Stimulated activated naive CD8-positive, alpha-beta T cell treated with anti-CD3 and anti-CD28 coated beads, Interleukin-15, Interleukin-2, amounts not matched to agents 100 ng/mL and 50 ng/mL, for 24 hours (primary cell): ENCODE results near the gene IPP.

Experiments
- H3K27ac Mint-ChIP-seq: one replicate; pipeline ENCODE4 v1.8.0; 2021; ENCODE audit warnings: mild to moderate bottlenecking, mixed read lengths
- H3K27me3 Mint-ChIP-seq: one replicate; pipeline ENCODE4 v1.8.0; 2021; ENCODE audit warnings: mixed read lengths
- H3K36me3 Mint-ChIP-seq: one replicate; pipeline ENCODE4 v1.8.0; 2021; ENCODE audit warnings: low read depth, mixed read lengths
- H3K4me1 Mint-ChIP-seq: one replicate; pipeline ENCODE4 v1.8.0; 2021; ENCODE audit warnings: low read depth, mixed read lengths
- H3K4me3 Mint-ChIP-seq: one replicate; pipeline ENCODE4 v1.8.0; 2021; ENCODE audit warnings: mild to moderate bottlenecking, mixed read lengths
- H3K9me3 Mint-ChIP-seq: one replicate; pipeline ENCODE4 v1.8.0; 2021; ENCODE audit warnings: mixed read lengths

Gene IPP

DNA sequence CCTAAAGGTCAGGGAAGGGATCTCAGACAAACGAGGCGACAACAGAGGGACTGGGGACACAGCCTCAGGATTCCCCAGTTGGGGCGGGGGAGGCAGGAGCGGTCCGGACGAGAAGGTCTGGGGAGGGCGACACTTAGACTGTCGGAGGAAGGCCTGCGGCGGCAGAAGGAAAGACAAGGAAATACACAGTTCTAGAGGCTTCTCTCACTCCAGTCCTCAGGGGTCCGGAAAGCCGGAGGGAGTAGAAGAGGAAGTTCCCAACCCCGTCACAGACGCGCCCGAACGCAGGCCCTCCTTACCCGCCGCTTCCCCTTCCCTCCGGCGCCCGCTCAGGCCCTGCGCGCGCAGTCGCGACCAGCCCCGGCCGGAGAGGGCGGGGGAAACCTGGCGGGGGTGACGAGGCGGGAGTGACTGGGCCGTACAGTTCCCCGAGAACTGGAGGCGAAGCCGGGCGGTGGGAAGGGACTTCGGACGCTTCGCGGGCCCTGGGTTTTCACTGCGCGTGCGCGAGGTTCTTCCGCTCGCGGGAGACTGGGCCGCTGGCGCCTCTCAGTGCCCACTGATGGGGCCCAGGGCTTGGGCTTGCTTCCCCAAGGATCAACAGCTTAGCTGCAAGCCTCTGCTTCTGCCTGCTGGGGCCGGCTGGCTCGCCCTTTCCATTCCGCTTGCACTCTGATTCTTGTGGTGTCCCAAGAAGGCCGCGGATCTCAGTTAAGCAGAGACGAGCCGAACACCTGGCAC, at the start of gene IPP:
Gene IPP, minus strand, starts transcription at position 356 of the 741 bp plus-strand sequence. CDS start 4,242 bp downstream, outside the sequence.
- peak within 1 kb of the TSS; percentile 100 for H3K27ac Mint-ChIP-seq
- H3K4me3 Mint-ChIP-seq = peak within 1 kb of the TSS; percentile 100
- no peaks in the 10 kb centered on the region for H3K27me3 Mint-ChIP-seq
- peaks cover 6% of the 10 kb centered on the region for H3K36me3 Mint-ChIP-seq
- H3K9me3 Mint-ChIP-seq = no peaks in the 10 kb centered on the region
- H3K4me1 Mint-ChIP-seq = peaks cover 31% of the 10 kb centered on the region

DNA sequence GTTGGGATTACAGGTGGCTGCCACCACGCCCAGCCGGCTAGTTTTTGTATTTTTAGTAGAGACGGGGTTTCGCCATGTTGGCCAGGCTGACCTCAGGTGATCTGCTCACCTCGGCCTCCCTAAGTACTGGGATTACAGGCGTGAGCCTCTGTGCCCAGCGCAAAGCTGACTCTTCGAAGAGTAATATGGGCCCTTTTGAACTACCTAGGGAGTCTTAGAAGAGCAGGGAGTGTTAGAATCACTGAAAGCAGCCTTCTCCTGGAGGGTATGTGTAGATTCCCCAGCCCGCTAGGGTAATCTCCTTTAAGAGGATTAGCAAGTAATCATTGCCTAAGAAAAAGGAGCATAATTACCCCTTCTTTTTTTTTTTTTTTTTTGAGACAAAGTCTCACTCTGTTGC, 46.5 kb upstream of the IPP start:
- Mint-ChIP-seq H3K9me3 (no peaks in the 10 kb centered on the region), H3K36me3 (no peaks in the 10 kb centered on the region), H3K4me3 (no peak overlapping the region), H3K27ac (no peak overlapping the region), H3K4me1 (peaks cover 1% of the 10 kb centered on the region), H3K27me3 (peaks cover 4% of the 10 kb centered on the region)

DNA sequence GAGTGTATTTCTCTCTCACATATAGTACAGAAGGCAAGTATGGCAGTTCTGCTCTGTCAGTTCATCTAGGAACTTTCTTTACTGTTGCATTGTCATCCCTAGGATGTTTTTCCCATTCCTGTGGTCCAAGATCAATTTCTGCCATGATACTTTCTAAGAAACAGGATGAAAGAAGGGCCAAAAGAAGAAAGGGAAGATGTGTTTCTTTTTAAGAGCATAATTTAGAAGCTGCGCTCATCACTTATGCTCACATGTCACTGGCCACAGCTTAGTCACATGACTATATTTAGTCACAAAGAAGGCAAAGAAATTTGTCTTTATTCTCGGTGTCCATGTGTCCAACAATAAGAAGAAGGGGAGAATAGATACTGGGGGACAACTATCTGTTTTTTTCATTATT, 45.9 kb upstream of the IPP start:
- H3K9me3 Mint-ChIP-seq = no peaks in the 10 kb centered on the region
- H3K27me3 Mint-ChIP-seq = peaks cover 4% of the 10 kb centered on the region
- no peak overlapping the region for H3K27ac Mint-ChIP-seq
- H3K36me3 Mint-ChIP-seq = no peaks in the 10 kb centered on the region
- H3K4me1 Mint-ChIP-seq = no peaks in the 10 kb centered on the region
- H3K4me3 Mint-ChIP-seq = no peak overlapping the region

DNA sequence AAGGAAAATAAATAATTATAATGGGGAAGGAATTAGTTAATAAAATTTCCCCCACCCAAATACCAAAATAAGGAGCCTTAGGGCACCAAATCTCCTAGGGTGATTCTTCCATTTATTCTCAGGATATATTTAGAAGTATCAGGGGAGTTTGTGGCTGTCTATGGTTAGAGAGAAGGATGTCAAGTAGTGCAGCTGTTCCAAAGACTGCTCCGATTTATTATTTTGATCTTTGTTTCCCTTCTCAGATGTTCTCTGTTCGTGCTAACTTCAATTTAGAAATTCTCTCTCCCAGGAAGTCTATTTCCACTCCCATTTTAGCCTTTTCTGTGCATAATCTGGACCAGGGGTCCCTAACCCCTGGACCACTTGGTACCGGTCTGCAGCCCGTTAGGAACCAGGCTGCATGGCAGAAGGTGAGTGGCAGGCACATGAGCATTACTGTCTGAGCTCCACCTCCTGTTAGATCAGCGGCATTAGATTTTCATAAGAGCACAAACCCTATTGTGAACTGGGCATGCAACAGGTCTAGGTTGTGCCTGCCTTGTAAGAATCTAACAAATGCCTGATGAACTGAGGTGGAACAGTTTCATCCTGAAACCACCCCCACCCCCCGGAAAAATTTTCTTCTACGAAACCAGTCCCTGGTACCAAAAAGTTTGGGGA, 43.6 kb upstream of the IPP start:
- Mint-ChIP-seq H3K36me3 (no peaks in the 10 kb centered on the region), H3K27me3 (peaks cover 4% of the 10 kb centered on the region), H3K4me3 (no peak overlapping the region), H3K27ac (no peak overlapping the region), H3K9me3 (no peaks in the 10 kb centered on the region), H3K4me1 (no peaks in the 10 kb centered on the region)

DNA sequence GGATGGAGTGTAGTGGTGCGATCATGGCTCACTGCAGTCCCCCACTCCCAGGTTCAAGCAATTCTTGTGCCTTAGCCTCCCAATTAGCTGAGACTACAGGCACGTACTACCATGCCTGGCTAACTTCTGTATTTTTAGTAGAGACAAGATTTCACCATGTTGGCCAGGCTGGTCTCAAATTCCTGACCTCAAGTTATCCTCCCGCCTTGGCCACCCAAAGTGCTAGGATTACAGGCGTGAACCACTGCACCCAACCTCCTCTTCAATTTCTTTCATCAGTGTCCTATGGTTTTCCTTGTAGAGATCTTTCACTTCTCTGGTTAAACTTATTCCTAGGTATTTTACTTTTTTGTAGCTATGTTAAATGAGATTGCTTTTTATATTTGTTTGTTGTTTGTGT, 42.3 kb upstream of the IPP start:
- Mint-ChIP-seq H3K4me3 (no peak overlapping the region), H3K9me3 (no peaks in the 10 kb centered on the region), H3K27ac (no peak overlapping the region), H3K27me3 (peaks cover 4% of the 10 kb centered on the region), H3K36me3 (no peaks in the 10 kb centered on the region), H3K4me1 (peaks cover 3% of the 10 kb centered on the region)

DNA sequence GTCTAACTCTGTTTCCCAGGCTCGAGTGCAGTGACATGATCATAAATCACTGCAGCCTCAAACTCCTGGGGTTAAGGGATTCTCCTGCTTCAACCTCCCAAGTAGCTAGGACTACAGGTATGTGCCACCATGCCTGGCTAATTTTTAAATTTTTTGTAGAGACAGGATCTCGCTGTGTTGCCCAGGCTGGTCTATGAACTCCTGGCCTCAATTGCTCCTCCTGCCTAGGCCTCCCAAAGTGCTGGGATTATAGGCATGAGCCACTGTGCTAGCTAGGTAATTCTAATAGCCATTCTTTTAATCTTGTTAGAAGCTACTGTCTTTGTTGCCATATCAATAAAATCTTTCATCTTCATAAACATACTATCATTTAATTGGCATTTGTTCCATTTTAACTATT, 39.1 kb upstream of the IPP start:
- peaks cover 13% of the 10 kb centered on the region for H3K27me3 Mint-ChIP-seq
- H3K4me3 Mint-ChIP-seq = no peak overlapping the region
- H3K27ac Mint-ChIP-seq = no peak overlapping the region
- no peaks in the 10 kb centered on the region for H3K36me3 Mint-ChIP-seq
- H3K4me1 Mint-ChIP-seq = peaks cover 19% of the 10 kb centered on the region
- no peaks in the 10 kb centered on the region for H3K9me3 Mint-ChIP-seq

DNA sequence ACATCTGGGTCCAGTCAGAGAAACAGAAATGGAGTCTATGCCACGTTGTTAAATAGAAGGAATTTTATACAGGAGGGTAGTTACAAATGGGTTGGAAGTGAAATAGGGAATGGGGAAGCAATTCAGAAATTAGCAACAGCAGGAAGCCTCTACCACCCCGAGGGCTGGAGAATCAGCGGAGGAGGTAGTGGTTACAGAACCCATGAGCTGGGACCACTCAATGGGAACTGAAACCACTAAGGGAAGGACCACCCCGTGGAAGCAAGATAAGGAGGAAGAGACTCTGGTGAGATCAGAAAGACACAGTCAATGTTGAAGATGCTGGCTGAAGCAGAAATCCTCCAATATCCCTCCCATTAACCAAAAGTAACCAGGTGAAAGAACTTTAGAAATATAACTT, 37.5 kb upstream of the IPP start:
- Mint-ChIP-seq H3K4me1 (peaks cover 19% of the 10 kb centered on the region), H3K27me3 (peaks cover 10% of the 10 kb centered on the region), H3K27ac (no peak overlapping the region), H3K9me3 (no peaks in the 10 kb centered on the region), H3K4me3 (no peak overlapping the region), H3K36me3 (no peaks in the 10 kb centered on the region)

DNA sequence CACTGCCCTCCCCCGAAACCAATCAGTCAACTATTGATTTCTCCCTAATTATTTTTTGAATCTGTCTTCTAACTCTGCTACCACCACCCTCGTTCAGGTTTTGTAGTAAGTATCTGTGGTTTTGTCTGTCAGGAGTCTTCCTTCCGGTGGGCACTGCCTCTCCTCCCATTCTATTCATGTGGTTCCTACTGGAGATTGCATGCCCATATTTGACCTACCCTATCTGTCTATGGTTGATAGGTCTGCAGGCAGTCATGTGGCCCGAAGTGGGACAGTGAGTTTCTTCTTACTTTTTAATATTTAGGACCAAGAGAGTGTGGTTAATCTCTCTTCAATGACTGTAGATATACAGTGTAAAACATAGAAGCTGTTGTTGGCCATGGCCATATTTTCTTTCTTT, 35.1 kb upstream of the IPP start:
- Mint-ChIP-seq H3K4me3 (peak overlapping the region; percentile 27), H3K27me3 (peaks cover 12% of the 10 kb centered on the region), H3K27ac (no peak overlapping the region), H3K36me3 (no peaks in the 10 kb centered on the region), H3K9me3 (no peaks in the 10 kb centered on the region), H3K4me1 (peaks cover 19% of the 10 kb centered on the region)

DNA sequence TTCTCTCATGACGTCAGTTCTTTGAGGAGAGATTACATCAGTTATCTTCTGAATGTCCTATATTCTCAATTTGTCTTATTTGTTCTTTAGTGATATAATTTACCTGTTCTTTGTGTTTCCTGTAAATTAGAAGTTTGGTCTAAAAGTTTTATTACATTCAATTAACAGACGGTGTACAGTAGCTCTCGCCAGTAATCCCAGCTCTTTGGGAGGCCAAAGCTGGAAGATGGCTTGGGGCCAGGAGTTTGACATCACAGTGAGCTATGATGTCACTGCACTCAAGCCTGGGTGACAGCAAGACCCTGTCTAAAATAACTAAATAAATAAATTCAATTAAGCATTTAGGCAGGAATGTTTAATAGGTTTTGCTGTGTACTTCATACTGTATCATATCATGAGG, 25.3 kb upstream of the IPP start:
- H3K27me3 Mint-ChIP-seq = no peaks in the 10 kb centered on the region

DNA sequence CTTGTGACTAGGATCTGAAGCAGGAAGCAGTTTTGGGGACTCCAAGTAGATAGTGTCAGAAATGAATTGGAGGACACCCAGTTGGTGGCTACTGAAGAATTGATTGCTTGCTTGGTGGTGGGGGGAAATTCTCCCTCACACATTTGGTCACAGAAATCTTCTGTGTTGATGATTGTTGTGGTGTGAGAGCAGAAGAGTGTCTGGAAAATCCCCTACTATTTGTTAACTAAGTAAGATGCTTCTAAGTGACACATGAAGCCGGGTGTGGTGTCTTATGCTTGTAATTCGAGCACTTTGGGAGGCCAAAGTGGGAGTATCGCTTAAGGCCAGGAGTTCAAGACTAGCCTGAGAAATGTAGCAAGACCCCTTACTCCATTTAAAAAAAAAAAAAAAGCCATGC, 22.5 kb upstream of the IPP start:
- H3K4me1 Mint-ChIP-seq = no peaks in the 10 kb centered on the region
- no peak overlapping the region for H3K4me3 Mint-ChIP-seq
- no peaks in the 10 kb centered on the region for H3K27me3 Mint-ChIP-seq
- no peak overlapping the region for H3K27ac Mint-ChIP-seq
- no peaks in the 10 kb centered on the region for H3K36me3 Mint-ChIP-seq
- no peaks in the 10 kb centered on the region for H3K9me3 Mint-ChIP-seq

More for the DNA sequence above, 25.3 kb upstream of the IPP start:
- H3K27ac Mint-ChIP-seq = no peak overlapping the region
- H3K9me3 Mint-ChIP-seq = no peaks in the 10 kb centered on the region
- no peaks in the 10 kb centered on the region for H3K36me3 Mint-ChIP-seq
- no peak overlapping the region for H3K4me3 Mint-ChIP-seq
- no peaks in the 10 kb centered on the region for H3K4me1 Mint-ChIP-seq

DNA sequence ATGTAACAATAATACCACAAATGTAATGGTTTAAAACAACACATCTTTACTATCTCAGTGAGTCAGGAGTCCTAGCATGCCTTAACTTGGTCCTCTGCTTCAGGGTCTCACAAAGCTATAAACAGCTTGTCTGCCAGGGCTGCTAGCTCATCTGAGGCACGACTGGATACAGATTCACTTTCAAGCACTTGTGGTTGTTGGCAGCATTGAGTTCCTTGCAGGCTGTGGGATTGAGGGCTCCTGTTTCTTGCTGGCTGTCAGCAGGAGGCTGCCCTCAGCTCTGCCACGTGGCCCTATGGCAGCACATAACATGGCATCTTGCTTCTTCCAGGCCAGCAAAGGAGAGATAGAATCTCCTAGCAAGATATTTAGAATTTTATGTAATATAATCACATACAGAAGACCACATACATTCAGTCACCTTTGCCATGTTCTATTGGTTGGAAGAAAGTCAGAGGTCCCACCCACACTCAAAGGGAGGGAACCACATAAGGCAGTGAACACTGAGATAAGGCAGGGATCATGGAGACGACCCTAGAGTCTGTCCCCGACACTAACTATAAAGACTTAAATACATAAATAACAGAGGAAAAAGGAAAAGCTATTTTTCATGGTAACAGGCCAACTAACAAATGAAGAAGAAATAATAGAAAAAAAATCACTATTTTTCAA, 18.9 kb upstream of the IPP start:
- H3K27ac Mint-ChIP-seq = no peak overlapping the region
- H3K27me3 Mint-ChIP-seq = no peaks in the 10 kb centered on the region
- H3K4me1 Mint-ChIP-seq = no peaks in the 10 kb centered on the region
- no peaks in the 10 kb centered on the region for H3K36me3 Mint-ChIP-seq
- H3K9me3 Mint-ChIP-seq = no peaks in the 10 kb centered on the region
- H3K4me3 Mint-ChIP-seq = no peak overlapping the region

DNA sequence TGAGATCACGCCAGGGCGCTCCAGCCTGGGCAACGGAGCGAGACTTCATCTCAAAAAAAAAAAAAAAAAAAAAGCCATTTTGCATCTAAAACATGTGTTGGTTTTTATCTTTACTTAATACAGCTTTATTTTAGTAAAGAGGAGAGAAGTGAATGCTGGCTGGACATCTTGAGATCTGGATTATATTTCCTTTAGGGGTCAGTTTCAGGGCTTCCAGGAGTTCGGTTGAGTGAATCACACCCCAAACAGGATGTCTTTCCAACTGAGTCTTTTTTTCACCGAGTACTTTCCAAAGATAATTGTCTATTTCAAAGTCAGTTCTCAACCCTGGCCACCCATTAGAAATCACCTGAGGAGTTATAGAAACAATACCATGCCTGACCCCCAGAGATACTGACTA, 16.6 kb upstream of the IPP start:
- H3K4me1 Mint-ChIP-seq = no peaks in the 10 kb centered on the region
- no peak overlapping the region for H3K4me3 Mint-ChIP-seq
- no peaks in the 10 kb centered on the region for H3K9me3 Mint-ChIP-seq
- H3K27ac Mint-ChIP-seq = no peak overlapping the region
- no peaks in the 10 kb centered on the region for H3K36me3 Mint-ChIP-seq
- H3K27me3 Mint-ChIP-seq = no peaks in the 10 kb centered on the region

DNA sequence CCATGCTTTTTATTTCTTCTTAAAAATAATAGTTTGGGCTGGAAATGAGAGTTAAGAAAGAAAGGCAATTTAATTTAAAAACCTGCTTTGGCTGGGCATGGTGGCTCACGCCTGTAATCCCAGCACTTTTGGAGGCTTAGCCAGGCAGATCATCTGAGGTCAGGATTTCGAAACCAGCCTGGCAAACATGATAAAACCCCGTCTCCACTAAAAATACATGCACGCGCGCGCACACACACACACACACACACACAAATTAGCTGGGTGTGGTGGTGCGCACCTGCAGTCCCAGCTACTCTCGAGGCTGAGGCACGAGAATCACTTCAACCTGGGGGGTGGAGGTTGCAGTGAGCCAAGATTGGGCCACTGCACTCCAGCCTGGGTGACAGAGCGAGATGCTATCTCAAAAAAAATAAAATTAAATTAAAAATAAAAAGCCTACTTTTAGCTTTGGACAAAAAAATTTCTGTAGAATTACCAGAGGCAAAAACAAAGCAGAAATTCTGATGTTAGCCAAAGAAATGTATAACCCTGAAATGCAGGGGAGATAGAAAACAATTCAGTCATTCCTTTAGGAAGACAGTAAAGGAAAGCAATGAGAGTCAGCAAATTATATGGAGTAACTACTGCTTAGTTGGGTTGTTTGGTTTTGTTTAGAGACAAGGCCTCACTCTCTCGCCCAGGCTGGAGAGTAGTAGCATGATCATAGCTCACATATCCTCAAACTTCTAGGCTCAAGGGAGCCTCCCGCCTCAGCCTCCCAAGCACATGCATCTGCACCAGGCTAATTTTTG, 15.7 kb upstream of the IPP start:
- Mint-ChIP-seq H3K27me3 (no peaks in the 10 kb centered on the region), H3K4me1 (no peaks in the 10 kb centered on the region), H3K36me3 (no peaks in the 10 kb centered on the region), H3K9me3 (no peaks in the 10 kb centered on the region), H3K27ac (no peak overlapping the region), H3K4me3 (no peak overlapping the region)

DNA sequence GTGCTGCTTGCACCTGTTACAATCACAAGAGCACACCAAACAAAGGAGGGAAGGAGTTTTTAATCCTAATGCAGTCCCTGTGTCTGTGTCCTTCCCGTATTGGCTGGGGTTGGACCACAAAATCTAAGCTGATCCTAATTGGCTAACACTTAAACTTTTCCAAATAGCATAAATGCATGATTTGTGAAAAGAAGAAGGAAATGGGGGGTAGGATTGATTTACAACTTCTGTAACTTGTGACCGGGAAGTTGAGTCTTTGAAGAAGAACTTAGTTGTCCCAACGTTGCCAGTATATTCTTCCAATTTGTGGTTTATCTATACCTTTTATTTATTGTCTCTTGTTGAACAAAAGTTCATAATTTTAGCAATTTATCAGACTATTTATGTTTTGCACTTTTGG, 11.8 kb upstream of the IPP start:
- no peaks in the 10 kb centered on the region for H3K9me3 Mint-ChIP-seq
- H3K27me3 Mint-ChIP-seq = no peaks in the 10 kb centered on the region
- no peaks in the 10 kb centered on the region for H3K4me1 Mint-ChIP-seq
- no peak overlapping the region for H3K4me3 Mint-ChIP-seq
- no peaks in the 10 kb centered on the region for H3K36me3 Mint-ChIP-seq
- no peak overlapping the region for H3K27ac Mint-ChIP-seq

DNA sequence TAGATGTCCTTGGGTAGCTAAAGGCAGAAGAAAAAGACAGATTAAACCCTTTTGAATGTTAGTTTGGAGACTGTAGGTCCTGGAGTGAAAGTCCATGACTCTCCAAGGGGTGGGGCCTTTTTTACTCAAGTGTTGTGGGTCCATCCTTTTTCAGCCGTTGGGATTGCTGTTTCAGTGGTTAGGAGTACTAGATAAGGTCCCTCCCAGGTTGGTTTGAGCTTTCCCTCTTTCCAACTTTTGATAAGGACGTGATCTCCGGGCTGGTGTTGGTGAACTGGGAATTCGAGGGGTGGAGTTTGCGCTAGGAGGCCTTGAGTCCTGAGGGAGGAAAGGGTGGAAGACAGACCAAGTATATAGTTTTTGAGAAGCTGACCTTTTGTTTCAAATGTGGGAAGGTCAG, 5.2 kb upstream of the IPP start:
- H3K27ac Mint-ChIP-seq = no peak overlapping the region
- H3K4me3 Mint-ChIP-seq = no peak overlapping the region
- H3K36me3 Mint-ChIP-seq = no peaks in the 10 kb centered on the region
- peaks cover 11% of the 10 kb centered on the region for H3K4me1 Mint-ChIP-seq
- no peaks in the 10 kb centered on the region for H3K9me3 Mint-ChIP-seq
- H3K27me3 Mint-ChIP-seq = no peaks in the 10 kb centered on the region
